Adrenal gland (tissue), 5 donors: Measurements from ENCODE around the gene HEY2.

ENCODE experiments used
- CTCF ChIP-seq, 6 experiments: fragments of 450-650 bp in 4 of 6; fragments of 200-600 bp in 2 of 6; sonication (generic) in 1 of 6; IDR thresholded peaks; 1 replicate in 5 of 6; 2 replicates in 1 of 6; pipeline versions ENCODE4 v1.5.1 to v1.8.0; 2016 to 2021; ENCODE audit warnings: antibody characterized with exemption in 6 of 6, mild to moderate bottlenecking in 2 of 6, moderate library complexity in 1 of 6
- POLR2A ChIP-seq, 2 donors: fragments of 450-650 bp; IDR thresholded peaks; one replicate each; pipeline ENCODE4 v1.6.1; 2017; ENCODE audit warnings: antibody characterized with exemption in 2 of 2, mild to moderate bottlenecking in 2 of 2, moderate library complexity in 1 of 2
- donor health status: DM: no; HTN: no; CAD: no.

- no peak for TF ChIP-seq CTCF (IDR thresholded peaks at IDR 0.05)
- no peak for TF ChIP-seq POLR2A (IDR thresholded peaks at IDR 0.05)
Measured at GRCh38 chr6:125794342-125795137, 45.1 kb downstream of the HEY2 start.
